GM12891 (cell line): Measurements from ENCODE around the gene CUBN.

ENCODE experiments used
- PAX5 ChIP-seq: IDR thresholded peaks from 2 replicates; pipeline ENCODE4 v1.6.1; 2011; ENCODE audit warnings: low read length, moderate library complexity, mild to moderate bottlenecking; ENCODE audit not compliant: insufficient read depth, severe bottlenecking
- POLR2A ChIP-seq: IDR thresholded peaks from 2 replicates; pipeline ENCODE4 v1.6.1; 2011; ENCODE audit warnings: low read depth, low read length, control low read depth
- POLR2AphosphoS5 ChIP-seq: IDR thresholded peaks from 2 replicates; pipeline ENCODE4 v1.6.1; 2011; ENCODE audit warnings: low read depth, low read length, control low read depth
- POU2F2 ChIP-seq: IDR thresholded peaks from 2 replicates; pipeline ENCODE4 v1.6.1; 2011; ENCODE audit warnings: low read depth, mild to moderate bottlenecking, control low read depth, low read length, moderate library complexity
- TAF1 ChIP-seq: IDR thresholded peaks from 2 replicates; pipeline ENCODE4 v1.6.1; 2011; ENCODE audit warnings: low read depth, low read length, control low read depth

DNA sequence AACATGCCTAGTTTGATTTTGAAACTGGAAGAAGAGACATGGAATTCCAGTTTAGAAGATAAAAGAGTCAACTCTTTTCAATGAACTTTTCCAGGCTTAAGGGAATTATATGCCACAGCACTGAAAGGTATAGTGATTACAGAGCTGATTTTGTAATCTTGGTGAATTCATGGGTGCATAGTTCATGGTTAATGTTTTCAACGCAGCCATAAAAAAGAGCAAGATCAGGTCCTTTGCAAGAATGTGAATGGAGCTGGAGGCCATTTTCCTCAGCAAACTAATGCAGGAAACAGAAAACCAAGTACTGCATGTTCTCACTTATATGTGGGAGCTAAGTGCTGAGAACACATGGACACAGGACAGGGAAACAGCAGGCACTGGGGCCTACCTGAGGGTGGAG, 94.2 kb downstream of the CUBN start:
- TF ChIP-seq POLR2AphosphoS5, result no peak
- no peak for TF ChIP-seq POU2F2
- no peak for TF ChIP-seq POLR2A
- TF ChIP-seq PAX5, result no peak
- TF ChIP-seq TAF1, result no peak
